SK-N-SH treated with all-trans-retinoic acid at 6 μM for 48 hours (cell line): ENCODE results near the gene PCNX4.

ENCODE experiments used
- ARNTL ChIP-seq: fragments of 450-650 bp; formaldehyde crosslinking; IDR thresholded peaks from 2 replicates; pipeline ENCODE4 v1.5.0; 2020; ENCODE audit warnings: low read depth, mild to moderate bottlenecking, moderate library complexity, borderline replicate concordance
- BACH2 ChIP-seq: fragments of 250-450 bp; sonication (Bioruptor Pico); IDR thresholded peaks from 2 replicates; pipeline ENCODE4 v1.9.0; 2021; ENCODE audit warnings: mild to moderate bottlenecking, borderline replicate concordance
- CREB5 ChIP-seq: fragments of 250-450 bp; sonication (Bioruptor Pico); IDR thresholded peaks from 2 replicates; pipeline ENCODE4 v1.5.1; 2020; ENCODE audit warnings: low read depth, mild to moderate bottlenecking, moderate library complexity
- CSRNP3 ChIP-seq: fragments of 250-450 bp; sonication (Bioruptor Pico); IDR thresholded peaks from 2 replicates; pipeline ENCODE4 v1.5.1; 2021; ENCODE audit warnings: mild to moderate bottlenecking, moderate library complexity
- PATZ1 ChIP-seq: fragments of 250-450 bp; sonication (Bioruptor Pico); IDR thresholded peaks from 2 replicates; pipeline ENCODE4 v1.8.0; 2020; ENCODE audit warnings: mild to moderate bottlenecking, moderate library complexity, borderline replicate concordance
- POU6F1 ChIP-seq: fragments of 250-450 bp; sonication (Bioruptor Pico); IDR thresholded peaks from 2 replicates; pipeline ENCODE4 v1.8.0; 2021; ENCODE audit warnings: low read depth, mild to moderate bottlenecking, moderate library complexity, borderline replicate concordance
- TSHZ2 ChIP-seq: fragments of 250-450 bp; sonication (Bioruptor Pico); IDR thresholded peaks from 2 replicates; pipeline ENCODE4 v1.5.0; 2020; ENCODE audit warnings: mild to moderate bottlenecking, moderate library complexity
- ZFP30 ChIP-seq: fragments of 450-650 bp; formaldehyde crosslinking; IDR thresholded peaks from 2 replicates; pipeline ENCODE4 v1.5.0; 2022; ENCODE audit warnings: mild to moderate bottlenecking, moderate library complexity
- ZNF565 ChIP-seq: fragments of 450-650 bp; formaldehyde crosslinking; conservative IDR thresholded peaks from 2 replicates; pipeline ENCODE4 v1.5.0; 2020; ENCODE audit warnings: low read depth, mild to moderate bottlenecking, moderate library complexity

GRCh38 chr14:60188696-60189095 lies 97.0 kb downstream of the PCNX4 start:
- TF ChIP-seq CSRNP3 (CRISPR knock-in tag) (no peak), PATZ1 (CRISPR knock-in tag) (no peak), ARNTL (CRISPR knock-in tag) (no peak), CREB5 (CRISPR knock-in tag) (no peak), ZFP30 (CRISPR knock-in tag) (no peak), ZNF565 (CRISPR knock-in tag) (no peak), BACH2 (CRISPR knock-in tag) (no peak), TSHZ2 (CRISPR knock-in tag) (no peak), POU6F1 (CRISPR knock-in tag) (no peak)
